Inferior parietal cortex (tissue), 1 donor: ENCODE results near the gene CCNQ.

Experiments used
- DNase-seq: peaks from one replicate; pipeline ENCODE4 v3.0.0-alpha.2; 2016; ENCODE audit errors: extremely low spot score

The CCNQ gene

GRCh38 chrX:153576239-153576870, 22.6 kb downstream of the CCNQ start:
- DNase-seq, result no peak

DNA sequence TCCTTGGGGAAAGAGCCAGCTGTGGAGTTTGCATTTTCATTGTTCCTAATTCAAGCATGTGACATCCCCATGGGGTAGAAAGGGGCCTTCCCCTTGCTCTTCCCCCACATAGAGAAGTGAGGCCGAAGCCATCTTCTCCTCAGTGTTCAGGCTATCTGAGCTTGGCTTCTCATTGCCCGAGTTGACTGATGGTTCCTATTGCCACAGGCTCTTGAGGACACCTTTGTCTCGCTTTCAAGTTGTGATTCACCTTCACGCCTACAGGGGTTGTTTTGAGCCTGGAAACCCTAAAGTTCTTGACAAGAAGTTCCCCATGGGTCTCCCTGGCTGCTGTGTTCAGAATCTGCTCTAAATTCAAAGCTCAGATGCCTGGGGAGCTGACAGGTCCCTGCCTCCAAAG, 25.0 kb downstream of the CCNQ start:
- no peak for DNase-seq

DNA sequence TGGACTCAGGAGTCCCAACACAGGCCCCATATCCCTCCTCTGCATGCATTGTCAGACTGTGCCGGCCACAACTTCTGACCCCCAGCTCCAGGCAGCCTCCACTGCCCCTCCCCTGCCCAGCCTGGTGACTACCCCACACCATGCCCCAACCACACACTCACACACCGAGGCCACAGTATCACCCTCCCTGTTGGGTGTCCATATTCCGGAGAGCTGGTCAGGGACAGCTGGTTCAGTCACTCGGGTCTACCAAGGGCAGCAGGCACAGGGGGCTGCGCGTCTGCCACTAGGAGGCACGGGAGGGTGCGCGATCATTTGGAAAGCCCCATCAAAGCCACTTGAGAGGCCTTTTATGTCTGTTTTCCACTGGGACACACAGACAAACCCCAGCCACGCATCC, 26.3 kb downstream of the CCNQ start:
- DNase-seq, result no peak

GRCh38 chrX:153571534-153571908, 27.4 kb downstream of the CCNQ start:
- no peak for DNase-seq

DNA sequence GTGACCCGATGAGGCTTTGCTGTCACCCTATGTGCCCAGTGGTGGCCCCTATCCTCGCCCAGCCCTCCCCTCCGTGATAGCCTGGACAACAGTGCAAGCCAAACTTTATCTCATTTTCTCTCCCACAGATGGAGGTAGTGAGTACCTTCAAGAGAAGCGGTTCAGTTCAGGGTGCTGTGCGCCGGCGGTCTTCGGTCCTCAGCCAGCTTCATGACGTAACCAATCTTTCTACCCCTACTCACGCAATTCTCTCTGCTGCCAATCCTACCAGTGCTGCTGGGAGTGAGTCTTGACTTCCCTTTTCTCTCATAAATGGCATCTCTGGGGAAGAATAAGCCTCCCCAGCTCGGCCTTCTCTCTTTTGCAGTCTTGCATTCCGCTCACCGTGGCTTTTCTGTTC, 29.5 kb downstream of the CCNQ start:
- DNase-seq, result no peak

DNA sequence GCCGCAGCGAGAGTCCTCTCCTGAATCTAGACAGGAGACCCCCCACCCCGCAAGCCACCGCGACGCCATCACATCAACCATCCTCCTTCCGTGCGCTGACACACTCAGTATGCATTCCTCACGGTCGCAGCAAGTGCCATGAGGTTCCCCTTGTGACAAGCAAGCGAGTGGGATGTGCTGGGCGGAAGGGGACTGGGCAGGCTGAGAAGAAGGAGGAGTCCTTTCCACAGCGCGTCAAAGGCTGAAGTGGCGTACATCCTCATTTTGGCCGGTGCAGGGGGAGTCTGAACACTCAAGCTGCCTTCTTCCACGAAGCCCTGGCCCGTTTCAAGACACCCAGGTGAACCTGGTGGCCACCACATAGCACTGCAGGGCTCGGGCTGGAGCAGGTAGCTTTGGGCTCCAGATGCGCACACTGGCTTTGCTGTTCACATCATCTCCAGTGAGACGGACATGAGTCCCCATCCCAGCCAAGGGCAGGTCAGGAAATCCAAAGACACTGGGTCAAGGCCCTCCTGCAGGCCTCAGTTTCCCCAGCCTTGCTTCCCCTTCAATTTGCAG, 30.4 kb downstream of the CCNQ start:
- DNase-seq, result no peak

DNA sequence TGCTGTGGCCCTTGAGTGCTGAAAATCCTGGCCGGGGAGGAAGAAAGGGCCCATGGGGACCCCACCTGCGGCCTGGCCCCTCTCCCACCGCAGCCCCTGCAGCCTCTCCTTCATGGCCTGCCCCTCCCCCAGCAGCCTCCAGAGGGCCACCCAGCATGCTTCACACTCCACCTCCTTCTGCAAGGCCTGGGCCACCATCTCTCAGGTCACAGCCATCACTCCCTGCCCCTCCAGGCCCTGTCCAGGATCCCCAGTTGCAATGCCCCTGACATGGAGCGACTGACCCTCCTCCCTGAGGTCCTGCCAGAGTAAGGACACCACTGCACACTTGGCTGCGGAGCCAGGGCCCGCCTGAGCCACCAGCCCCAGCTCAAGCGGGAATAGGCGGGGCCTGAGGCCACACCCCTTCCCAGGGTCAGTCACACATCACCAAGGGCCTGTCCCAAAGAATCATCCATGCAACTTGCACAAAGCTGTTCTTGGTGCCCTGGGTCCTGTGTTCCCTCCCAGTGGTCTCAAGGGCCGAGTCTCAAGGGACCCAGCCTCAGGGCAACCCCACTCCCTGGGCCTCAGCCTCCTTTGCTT, 32.9 kb downstream of the CCNQ start:
- no peak for DNase-seq

DNA sequence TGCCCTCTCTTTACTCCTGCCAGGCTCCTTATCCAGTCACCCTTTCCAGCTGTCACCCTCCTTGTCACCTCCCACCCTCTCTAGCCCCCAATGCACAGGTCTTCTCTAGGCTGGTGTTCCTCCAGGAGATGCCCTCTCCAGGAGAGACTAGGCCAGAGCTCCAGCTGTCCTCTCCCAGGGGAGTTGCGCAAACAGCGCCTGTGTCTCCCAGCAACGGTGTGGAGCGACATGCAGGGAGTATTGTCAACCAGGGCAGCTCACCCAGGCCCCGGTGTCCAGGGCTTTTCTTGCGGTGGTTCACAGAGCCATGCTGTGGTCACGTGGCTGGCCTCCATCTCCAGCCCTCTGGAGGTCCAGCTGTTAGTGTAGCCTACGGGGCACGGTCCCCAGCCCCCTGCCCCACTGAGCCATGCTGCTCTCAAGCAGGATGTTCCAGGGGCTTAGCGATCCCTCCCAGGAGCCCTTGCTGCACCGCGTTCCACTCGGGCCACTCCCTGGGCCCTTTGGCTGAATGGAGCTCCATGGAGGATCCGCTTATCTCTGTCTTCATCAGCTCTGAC, 34.8 kb downstream of the CCNQ start:
- no peak for DNase-seq

- no peak for DNase-seq
These were observed 36.4 kb downstream of the CCNQ start for GRCh38 chrX:153562546-153562945.

DNA sequence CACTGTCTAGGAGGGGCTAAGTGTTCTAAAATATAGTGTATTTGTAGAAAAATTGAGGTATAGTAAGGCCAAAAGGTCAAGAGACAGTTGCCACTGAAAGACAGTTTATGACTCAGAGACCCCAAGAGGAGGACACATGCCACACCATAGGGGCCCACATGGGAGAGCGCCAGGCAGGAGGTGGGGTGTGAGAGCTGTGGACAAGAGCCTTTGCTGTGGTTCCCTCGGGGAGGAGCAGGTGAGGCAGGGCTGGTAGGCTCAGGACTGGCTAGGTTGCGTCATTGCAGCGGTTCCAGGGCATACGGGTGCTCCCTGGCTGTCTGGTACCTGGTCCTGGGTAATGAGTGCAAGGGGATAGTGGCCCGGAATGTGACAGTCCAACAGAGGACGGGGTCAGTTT, 37.6 kb downstream of the CCNQ start:
- DNase-seq, result no peak

DNA sequence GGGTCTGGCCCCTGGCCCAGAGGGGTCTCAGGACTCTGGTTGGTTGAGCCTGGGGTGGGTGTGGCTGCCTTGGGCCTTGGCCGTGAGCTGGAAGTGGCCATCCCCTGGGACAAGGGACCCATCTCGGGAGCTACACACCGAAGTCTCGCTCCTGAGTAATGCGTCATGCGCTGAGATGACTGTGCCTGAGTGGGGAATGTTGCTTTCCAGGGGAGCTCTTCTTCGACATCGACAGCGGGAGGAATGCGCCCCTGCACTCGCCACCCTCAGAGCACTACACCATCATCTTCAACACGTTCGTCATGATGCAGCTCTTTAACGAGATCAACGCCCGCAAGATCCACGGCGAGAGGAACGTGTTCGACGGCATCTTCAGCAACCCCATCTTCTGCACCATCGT, 38.5 kb downstream of the CCNQ start:
- DNase-seq, result no peak

- DNase-seq, result no peak
These were observed 38.9 kb downstream of the CCNQ start for GRCh38 chrX:153560000-153560399.

GRCh38 chrX:153557618-153558355, 41.2 kb downstream of the CCNQ start:
- DNase-seq, result no peak

DNA sequence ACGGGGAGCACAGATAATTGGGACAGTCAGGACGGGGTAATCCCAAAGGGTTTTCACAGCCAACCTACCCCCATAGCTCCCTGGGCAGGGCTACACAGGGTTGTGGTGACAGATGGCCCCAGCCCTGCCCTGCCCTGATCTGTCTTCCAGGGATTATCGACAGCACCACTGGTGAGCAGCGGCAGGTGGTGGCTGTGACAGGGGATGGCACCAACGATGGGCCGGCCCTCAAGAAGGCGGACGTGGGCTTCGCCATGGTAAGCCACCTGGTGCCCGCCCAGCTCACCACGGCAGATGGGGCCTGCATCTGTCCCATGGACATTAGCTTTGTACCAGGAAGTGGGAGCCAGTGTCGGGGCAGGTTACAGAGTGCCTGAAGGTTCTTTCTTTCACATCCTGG, 42.2 kb downstream of the CCNQ start:
- DNase-seq, result no peak

DNA sequence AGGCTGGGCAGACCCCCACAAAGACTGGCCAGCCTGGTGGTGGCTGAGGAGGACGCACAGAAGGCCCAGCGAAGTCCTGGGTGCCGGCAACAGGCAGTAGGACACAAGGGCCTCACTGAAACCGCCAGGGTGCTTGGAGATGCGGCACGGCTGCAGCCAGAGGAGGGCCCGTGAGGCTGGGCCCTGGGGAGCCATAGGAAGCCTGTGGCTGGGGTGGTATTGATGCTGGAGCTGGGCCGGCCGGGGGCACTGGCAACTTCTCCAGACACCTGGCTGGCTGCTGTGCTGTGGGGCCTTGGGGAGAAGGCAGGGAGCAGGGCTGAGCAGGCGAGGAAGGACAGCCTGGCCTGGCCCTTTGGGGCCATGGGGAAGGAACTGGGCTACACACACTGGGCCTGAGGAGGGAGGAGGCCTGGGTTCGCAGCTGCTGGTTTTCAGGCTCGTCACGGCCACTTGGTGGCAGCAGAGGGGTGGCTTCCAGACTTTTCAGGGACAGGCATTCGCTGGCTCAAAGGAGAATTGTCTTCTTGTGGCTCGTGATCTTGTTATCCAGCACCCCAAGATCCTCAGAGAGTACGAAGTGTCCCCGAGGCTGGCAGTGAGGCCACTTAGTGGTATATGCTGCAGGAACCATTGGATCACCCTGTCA, 44.3 kb downstream of the CCNQ start:
- peak; percentile 75 for DNase-seq

GRCh38 chrX:153551135-153551534, 47.8 kb downstream of the CCNQ start:
- DNase-seq, result no peak

DNA sequence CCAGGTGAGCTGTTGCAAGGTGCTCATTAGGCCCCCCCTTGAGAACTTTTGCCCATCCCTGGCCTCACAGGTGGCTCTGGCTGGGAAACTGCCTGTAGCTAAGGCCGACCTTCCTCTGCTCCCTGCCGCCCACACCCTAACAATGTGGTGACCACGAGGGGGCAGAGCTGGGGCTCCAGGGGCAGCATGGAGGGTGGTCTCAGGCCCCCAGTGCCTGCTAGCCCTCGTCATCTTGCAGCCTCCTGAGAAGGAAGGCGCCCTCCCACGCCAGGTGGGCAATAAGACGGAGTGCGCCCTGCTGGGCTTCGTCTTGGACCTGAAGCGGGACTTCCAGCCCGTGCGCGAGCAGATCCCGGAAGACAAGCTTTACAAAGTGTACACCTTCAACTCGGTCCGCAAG, 49.1 kb downstream of the CCNQ start:
- DNase-seq, result no peak

- no peak for DNase-seq
These were observed 49.7 kb downstream of the CCNQ start for GRCh38 chrX:153549231-153549630.

GRCh38 chrX:153547195-153547594, 51.7 kb downstream of the CCNQ start:
- DNase-seq, result no peak

GRCh38 chrX:153546386-153546785, 52.6 kb downstream of the CCNQ start:
- no peak for DNase-seq

DNA sequence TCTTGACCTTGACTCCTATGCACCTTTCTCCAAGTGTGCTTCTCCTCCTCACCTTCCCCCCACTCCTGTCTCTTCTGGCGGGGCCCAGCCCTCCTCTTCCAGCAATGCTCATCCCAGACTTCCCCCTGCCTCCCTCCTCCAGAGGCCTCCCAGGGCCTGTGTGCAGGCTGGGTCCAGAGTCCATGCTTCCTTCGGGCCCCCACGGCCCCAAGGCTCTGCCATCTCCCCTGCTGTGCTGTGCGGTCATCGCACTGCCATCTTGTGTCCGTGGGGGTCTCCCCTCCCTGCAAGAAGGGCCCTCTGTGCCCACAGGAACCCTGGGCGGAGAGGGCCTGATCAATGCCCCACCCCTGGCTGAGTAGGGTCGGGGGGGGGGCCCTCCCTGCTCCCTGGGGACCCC, 54.2 kb downstream of the CCNQ start:
- DNase-seq, result no peak

DNA sequence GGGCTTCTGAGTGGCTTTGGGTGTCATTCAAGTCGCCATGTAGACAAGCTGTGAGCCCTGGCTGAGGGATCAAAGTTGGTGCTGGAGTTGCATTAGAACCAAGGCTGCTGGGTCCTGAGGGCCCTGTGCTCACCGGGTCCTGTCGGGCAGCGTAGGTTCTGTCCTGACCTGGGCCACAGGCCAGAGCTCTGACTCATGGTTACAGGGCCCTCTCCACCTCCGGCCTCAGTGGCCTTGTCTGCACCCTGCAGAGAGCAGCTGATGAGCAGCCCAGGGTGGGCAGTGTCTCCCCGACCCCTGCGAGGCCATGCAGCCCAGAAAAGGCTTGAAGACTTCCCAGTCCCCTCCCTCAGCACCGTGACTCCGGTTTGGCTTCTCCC, 59.0 kb downstream of the CCNQ start:
- DNase-seq, result no peak
